Left ventricle myocardium inferior (tissue), 1 donor: Measurements from ENCODE around the gene APOE. TPM values are rescaled to one million over a fixed set of nuclear protein-coding genes. Genes with fewer than 3 reads are reported as not detected.
"Not testable (repeated sequence)": the region's sequence is repeated elsewhere in the genome, so short reads cannot be mapped to it uniquely, and the experiment has no call there.

Experiments used
- DNase-seq: peaks from one replicate; pipeline ENCODE4 v3.0.0-alpha.2; 2020
- H3K27ac ChIP-seq: fragments of 200-600 bp; replicated peaks from 2 replicates; pipeline ENCODE4 v1.8.0; 2021
- H3K27me3 ChIP-seq: fragments of 200-600 bp; 2 replicates; pipeline ENCODE4 v1.8.0; 2021; ENCODE audit warnings: low read depth
- H3K36me3 ChIP-seq: fragments of 200-600 bp; 2 replicates; pipeline ENCODE4 v1.8.0; 2021
- H3K4me1 ChIP-seq: fragments of 200-600 bp; 2 replicates; pipeline ENCODE4 v1.8.0; 2021
- H3K4me3 ChIP-seq: fragments of 200-600 bp; 2 replicates; pipeline ENCODE4 v1.8.0; 2021; ENCODE audit warnings: mild to moderate bottlenecking, moderate library complexity
- H3K9me3 ChIP-seq: fragments of 200-600 bp; replicated peaks from 2 replicates; pipeline ENCODE4 v1.8.0; 2021
- intact Hi-C: fragments of 100-400 bp; cut with micrococcal nuclease; formaldehyde crosslinking; loops from one replicate; pipeline ENCODE4 v1.11.0; 2022
- total RNA-seq: library from RNA; stranded (reverse); fragmentation: NEBNext Ultra II Directional; extraction: Animal tissue kit (Norgen Biotek cat#: 25700); gene quantifications from one replicate; pipeline ENCODE4 v1.2.1, GENCODE V29; 2021
- TF ChIP-seq, protein P1 (sequence below): fragments of 200-600 bp; IDR thresholded peaks from 2 replicates; pipeline ENCODE4 v1.8.0; 2021; ENCODE audit warnings: antibody characterized with exemption, mild to moderate bottlenecking, borderline replicate concordance
- donor health status: DM: no; HTN: yes; CAD: no; lungs with severe emphysema.

APOE gene
- total RNA-seq, 1 donor from 2014 or later = 24.1 TPM

DNA sequence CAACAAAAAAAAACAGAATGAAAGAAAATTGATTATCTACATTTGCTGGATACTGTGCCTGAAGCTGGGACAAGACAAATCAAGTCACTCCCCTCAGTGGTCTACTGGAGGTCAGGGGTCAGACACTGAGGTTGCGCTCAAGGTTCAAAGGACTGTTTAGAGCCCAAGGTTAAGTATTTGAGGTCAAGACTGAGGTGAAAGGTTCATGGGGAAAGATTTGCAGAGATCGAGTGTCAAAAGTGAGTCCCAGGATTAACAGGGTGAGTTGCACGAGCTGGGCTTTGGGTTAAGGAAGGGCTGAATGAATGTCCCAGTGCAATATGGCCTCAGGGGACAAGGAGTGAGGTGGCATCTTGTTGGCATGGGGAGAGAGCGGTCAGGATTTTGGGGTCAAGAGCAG, 17.9 kb upstream of the APOE start:
- no peaks in the 10 kb centered on the region for H3K27me3 ChIP-seq
- intact Hi-C loops = no loop called here
- H3K4me3 ChIP-seq = no peak overlapping the region
- no peak overlapping the region for H3K27ac ChIP-seq
- H3K9me3 ChIP-seq = no peaks in the 10 kb centered on the region
- H3K36me3 ChIP-seq = peaks cover 44% of the 10 kb centered on the region
- TF ChIP-seq, protein P1, sequence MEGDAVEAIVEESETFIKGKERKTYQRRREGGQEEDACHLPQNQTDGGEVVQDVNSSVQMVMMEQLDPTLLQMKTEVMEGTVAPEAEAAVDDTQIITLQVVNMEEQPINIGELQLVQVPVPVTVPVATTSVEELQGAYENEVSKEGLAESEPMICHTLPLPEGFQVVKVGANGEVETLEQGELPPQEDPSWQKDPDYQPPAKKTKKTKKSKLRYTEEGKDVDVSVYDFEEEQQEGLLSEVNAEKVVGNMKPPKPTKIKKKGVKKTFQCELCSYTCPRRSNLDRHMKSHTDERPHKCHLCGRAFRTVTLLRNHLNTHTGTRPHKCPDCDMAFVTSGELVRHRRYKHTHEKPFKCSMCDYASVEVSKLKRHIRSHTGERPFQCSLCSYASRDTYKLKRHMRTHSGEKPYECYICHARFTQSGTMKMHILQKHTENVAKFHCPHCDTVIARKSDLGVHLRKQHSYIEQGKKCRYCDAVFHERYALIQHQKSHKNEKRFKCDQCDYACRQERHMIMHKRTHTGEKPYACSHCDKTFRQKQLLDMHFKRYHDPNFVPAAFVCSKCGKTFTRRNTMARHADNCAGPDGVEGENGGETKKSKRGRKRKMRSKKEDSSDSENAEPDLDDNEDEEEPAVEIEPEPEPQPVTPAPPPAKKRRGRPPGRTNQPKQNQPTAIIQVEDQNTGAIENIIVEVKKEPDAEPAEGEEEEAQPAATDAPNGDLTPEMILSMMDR = no peak
- H3K4me1 ChIP-seq = peaks cover 32% of the 10 kb centered on the region
- no peak for DNase-seq

DNA sequence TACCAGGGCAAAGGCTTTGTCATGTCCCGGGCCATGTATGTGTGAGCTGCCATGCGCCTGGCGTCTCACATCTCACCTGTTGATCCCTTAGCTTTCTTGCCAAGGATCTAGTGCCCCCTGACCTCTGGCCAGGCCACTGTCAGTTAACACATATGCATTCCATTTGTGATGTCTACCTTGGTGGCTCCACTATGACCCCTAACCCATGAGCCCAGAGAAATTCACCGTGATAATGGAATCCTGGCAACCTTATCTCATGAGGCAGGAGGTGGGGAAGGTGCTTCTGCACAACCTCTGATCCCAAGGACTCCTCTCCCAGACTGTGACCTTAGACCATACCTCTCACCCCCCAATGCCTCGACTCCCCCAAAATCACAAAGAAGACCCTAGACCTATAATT, 17.3 kb upstream of the APOE start:
- DNase-seq, H3K4me3 ChIP-seq, H3K27ac ChIP-seq, H3K27me3 ChIP-seq, intact Hi-C loops, H3K9me3 ChIP-seq: not testable (repeated sequence)
- H3K4me1 ChIP-seq = peaks cover 39% of the 10 kb centered on the region
- H3K36me3 ChIP-seq = peaks cover 50% of the 10 kb centered on the region

GRCh38 chr19:44889830-44890365, 15.7 kb upstream of the APOE start:
- intact Hi-C loops = no loop called here

GRCh38 chr19:44890366-44891015, 15.1 kb upstream of the APOE start:
- intact Hi-C loops = no loop called here
- H3K9me3 ChIP-seq = no peaks in the 10 kb centered on the region
- peak overlapping the region; percentile 97 for H3K27ac ChIP-seq
- TF ChIP-seq, protein P1 = no peak
- peak overlapping the region; percentile 86 for H3K4me3 ChIP-seq
- peaks cover 39% of the 10 kb centered on the region for H3K4me1 ChIP-seq
- no peaks in the 10 kb centered on the region for H3K27me3 ChIP-seq
- peaks cover 54% of the 10 kb centered on the region for H3K36me3 ChIP-seq
- no peak for DNase-seq

More at GRCh38 chr19:44889830-44890365, 15.7 kb upstream of the APOE start:
- H3K27me3 ChIP-seq = no peaks in the 10 kb centered on the region
- H3K4me1 ChIP-seq = peaks cover 39% of the 10 kb centered on the region
- TF ChIP-seq, protein P1 = no peak
- H3K36me3 ChIP-seq = peaks cover 51% of the 10 kb centered on the region
- no peak for DNase-seq
- peak overlapping the region; percentile 97 for H3K27ac ChIP-seq
- peak overlapping the region; percentile 86 for H3K4me3 ChIP-seq
- no peaks in the 10 kb centered on the region for H3K9me3 ChIP-seq

DNA sequence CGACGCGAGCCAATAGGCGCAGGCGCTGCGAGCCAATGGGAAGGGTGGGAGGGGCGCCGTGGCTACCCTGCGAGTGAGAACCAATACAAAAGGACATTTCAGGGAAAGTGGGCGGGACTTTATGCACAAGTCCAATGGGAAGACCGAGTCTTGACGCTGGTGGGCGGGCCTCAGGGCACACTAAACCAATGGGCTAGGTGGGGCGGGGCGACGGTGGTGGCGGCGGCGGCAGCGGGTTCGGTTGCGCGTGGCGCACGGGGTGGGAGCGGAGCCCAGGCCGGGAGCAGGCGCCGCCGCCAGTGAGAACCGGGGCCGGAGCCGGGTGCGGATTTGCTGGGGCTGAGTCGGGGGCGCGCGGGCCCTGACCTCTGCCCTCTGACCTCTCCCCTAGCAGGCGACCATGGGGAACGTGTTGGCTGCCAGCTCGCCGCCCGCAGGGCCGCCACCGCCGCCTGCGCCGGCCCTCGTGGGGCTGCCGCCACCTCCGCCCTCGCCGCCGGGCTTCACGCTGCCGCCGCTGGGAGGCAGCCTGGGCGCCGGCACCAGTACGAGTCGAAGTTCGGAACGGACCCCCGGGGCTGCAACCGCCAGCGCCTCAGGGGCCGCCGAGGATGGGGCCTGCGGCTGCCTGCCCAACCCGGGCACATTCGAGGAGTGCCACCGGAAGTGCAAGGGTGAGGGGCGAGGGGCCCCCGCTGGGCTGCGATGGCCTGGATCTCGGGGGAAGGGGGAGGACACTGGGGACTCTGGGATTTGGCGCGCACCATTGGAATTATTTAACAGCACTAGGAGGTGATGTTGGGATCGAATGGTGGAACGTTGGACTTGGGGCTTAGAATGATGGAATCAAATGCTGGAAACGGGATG, 14.3 kb upstream of the APOE start, which contains the start of gene TOMM40:
Gene TOMM40 (plus strand): TSS at position 239 of the 867 bp plus-strand sequence. CDS start 162 bp downstream, at position 401.
- Histone ChIP-seq H3K36me3 (peaks cover 54% of the 10 kb centered on the region), H3K4me1 (peaks cover 39% of the 10 kb centered on the region), H3K27ac (peak within 1 kb of the TSS; percentile 97), H3K27me3 (no peaks in the 10 kb centered on the region), H3K4me3 (peak within 1 kb of the TSS; percentile 86), H3K9me3 (no peaks in the 10 kb centered on the region)
- DNase-seq = peak; percentile 100
- TF ChIP-seq, protein P1 = peak; percentile 12
- intact Hi-C loops = no loop called here
